Osteocyte (in vitro differentiated cells): ENCODE results near the gene DLG2. TPM values are rescaled to one million over a fixed set of nuclear protein-coding genes. Genes with fewer than 3 reads are reported as not detected.

Experiments used
- DNase-seq: peaks from one replicate; pipeline ENCODE4 v3.0.0; 2021; ENCODE audit warnings: mixed read lengths; ENCODE audit not compliant: unreplicated experiment; ENCODE audit errors: extremely low spot score
- H3K27ac Mint-ChIP-seq: one replicate; pipeline ENCODE4 v1.8.0; 2021; ENCODE audit warnings: mild to moderate bottlenecking, mixed read lengths; ENCODE audit not compliant: unreplicated experiment
- H3K27me3 Mint-ChIP-seq: one replicate; pipeline ENCODE4 v1.8.0; 2021; ENCODE audit warnings: mixed read lengths; ENCODE audit not compliant: unreplicated experiment
- H3K36me3 Mint-ChIP-seq: one replicate; pipeline ENCODE4 v1.8.0; 2021; ENCODE audit warnings: mixed read lengths; ENCODE audit not compliant: unreplicated experiment
- H3K4me1 Mint-ChIP-seq: one replicate; pipeline ENCODE4 v1.8.0; 2021; ENCODE audit warnings: mixed read lengths; ENCODE audit not compliant: unreplicated experiment
- H3K4me3 Mint-ChIP-seq: one replicate; pipeline ENCODE4 v1.8.0; 2021; ENCODE audit warnings: mild to moderate bottlenecking, moderate library complexity, mixed read lengths; ENCODE audit not compliant: unreplicated experiment
- H3K9me3 Mint-ChIP-seq: one replicate; pipeline ENCODE4 v1.8.0; 2021; ENCODE audit warnings: mixed read lengths; ENCODE audit not compliant: unreplicated experiment
- total RNA-seq: library from RNA; stranded (reverse); gene quantifications from 2 replicates; pipeline ENCODE4 v1.2.1, GENCODE V29; 2021
- TF ChIP-seq, protein P1 (sequence below): fragments of 200-600 bp; sonication (generic); IDR thresholded peaks from 2 replicates; pipeline ENCODE4 v1.5.0; 2021; ENCODE audit warnings: antibody characterized with exemption, mild to moderate bottlenecking, moderate library complexity

DLG2 gene
- total RNA-seq, 1 donor from 2014 or later = 2.1 TPM

DNA sequence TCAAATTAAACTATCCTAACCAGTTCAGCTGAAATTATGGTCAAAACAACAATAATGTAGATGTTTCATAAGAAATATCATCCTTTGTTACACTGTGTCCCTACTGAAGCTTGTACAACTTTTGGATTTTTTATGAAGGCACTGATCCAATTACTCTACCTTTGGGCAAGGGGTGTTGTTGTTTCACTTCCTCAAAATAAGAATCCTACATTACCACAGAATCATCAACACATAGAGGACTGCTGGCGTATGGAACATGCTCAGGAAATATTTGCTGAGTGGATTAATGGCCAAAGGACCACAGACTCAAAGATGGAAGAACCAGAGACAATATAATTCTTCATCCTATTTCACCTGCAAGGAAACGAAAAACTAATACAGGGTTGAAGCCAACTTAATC lies 1433.4 kb downstream of the DLG2 start:
- Mint-ChIP-seq H3K4me1 (no peaks in the 10 kb centered on the region), H3K4me3 (no peak overlapping the region), H3K27ac (no peak overlapping the region), H3K9me3 (peaks cover 4% of the 10 kb centered on the region), H3K36me3 (no peaks in the 10 kb centered on the region), H3K27me3 (no peaks in the 10 kb centered on the region)
- no peak for DNase-seq
- TF ChIP-seq, protein P1, sequence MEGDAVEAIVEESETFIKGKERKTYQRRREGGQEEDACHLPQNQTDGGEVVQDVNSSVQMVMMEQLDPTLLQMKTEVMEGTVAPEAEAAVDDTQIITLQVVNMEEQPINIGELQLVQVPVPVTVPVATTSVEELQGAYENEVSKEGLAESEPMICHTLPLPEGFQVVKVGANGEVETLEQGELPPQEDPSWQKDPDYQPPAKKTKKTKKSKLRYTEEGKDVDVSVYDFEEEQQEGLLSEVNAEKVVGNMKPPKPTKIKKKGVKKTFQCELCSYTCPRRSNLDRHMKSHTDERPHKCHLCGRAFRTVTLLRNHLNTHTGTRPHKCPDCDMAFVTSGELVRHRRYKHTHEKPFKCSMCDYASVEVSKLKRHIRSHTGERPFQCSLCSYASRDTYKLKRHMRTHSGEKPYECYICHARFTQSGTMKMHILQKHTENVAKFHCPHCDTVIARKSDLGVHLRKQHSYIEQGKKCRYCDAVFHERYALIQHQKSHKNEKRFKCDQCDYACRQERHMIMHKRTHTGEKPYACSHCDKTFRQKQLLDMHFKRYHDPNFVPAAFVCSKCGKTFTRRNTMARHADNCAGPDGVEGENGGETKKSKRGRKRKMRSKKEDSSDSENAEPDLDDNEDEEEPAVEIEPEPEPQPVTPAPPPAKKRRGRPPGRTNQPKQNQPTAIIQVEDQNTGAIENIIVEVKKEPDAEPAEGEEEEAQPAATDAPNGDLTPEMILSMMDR = no peak

DNA sequence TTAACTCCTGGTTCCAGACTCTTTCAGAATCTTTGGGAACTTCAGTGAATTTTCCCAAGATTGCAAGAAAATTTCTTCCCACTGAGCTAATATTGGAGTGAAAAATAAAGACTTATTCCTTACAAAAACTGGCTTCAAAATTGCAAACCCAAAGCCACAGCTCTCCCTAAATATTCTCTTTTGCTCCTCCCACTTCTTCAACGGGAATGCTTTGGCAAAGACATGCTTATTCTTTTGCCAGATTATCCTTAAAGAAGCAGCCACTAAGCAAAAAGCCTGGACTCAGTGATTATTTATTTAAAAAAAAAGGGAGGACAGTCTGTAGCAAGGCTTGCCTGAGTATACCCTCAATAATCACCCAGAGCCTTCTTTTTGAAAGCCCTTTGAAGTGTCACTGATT lies 1438.6 kb downstream of the DLG2 start:
- H3K4me1 Mint-ChIP-seq = no peaks in the 10 kb centered on the region
- H3K27me3 Mint-ChIP-seq = no peaks in the 10 kb centered on the region
- no peak overlapping the region for H3K27ac Mint-ChIP-seq
- no peaks in the 10 kb centered on the region for H3K36me3 Mint-ChIP-seq
- peaks cover 9% of the 10 kb centered on the region for H3K9me3 Mint-ChIP-seq
- TF ChIP-seq, protein P1 = no peak
- no peak overlapping the region for H3K4me3 Mint-ChIP-seq
- no peak for DNase-seq

DNA sequence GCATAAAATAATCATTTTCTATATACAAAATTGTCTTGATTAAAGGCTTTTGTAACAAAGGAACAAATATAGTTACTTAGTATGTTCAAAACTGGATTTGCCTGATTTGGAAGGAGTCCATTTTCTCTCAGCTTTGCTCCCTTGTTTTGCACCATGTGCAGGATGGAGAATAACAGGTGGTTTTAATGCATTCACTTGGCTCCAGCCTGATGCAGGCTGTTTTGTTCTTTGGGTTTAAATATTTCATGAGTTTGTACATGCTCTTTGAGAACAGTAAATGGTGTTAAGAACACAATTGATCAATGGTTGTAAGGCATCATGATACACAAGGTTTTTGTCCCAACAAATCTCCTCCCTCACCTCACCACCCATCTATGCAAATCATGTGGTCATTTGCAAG lies 1454.1 kb downstream of the DLG2 start:
- Mint-ChIP-seq H3K4me3 (no peak overlapping the region), H3K4me1 (no peaks in the 10 kb centered on the region), H3K27me3 (no peaks in the 10 kb centered on the region), H3K27ac (no peak overlapping the region), H3K9me3 (no peaks in the 10 kb centered on the region), H3K36me3 (no peaks in the 10 kb centered on the region)
- TF ChIP-seq, protein P1 = no peak
- DNase-seq = no peak

DNA sequence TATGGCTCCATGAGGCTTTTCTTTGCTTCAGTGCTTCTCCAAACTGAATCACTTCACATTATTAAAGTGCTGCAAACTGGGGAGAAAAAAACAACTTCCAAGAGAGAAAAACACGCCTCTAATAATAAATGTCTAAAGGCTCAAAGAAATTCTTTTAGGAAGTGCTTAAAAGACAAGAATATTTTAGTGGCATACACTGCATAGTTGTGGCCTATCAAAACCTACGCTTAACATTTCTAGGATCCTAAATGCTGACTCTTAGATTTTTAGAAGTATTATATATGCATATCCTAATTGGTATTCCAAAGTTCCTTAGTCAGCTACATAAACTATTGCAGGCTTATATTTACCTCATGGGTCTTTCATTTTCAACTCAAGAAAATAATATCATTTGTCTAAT lies 1462.0 kb downstream of the DLG2 start:
- TF ChIP-seq, protein P1 = no peak

DNA sequence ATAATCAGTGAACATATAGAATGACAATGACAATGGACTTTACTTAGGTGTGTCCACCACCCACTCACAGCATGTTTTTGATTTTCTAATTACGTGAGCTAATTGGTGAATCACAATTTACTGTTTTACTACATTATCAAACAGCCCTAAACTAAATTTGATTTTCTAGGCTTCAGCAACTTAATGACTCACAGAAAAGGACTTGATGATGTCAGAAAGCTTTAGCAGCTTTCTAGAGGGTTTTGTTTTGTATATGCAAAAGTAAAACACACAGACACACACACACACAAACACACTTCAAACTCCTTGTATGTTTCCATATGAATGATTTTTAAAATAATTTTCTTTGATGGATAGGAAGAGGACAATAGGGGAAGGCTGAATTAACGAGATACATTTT lies 1462.4 kb downstream of the DLG2 start:
- H3K27ac Mint-ChIP-seq = no peak overlapping the region
- no peaks in the 10 kb centered on the region for H3K36me3 Mint-ChIP-seq

More for the DNA sequence above, 1462.0 kb downstream of the DLG2 start:
- no peaks in the 10 kb centered on the region for H3K4me1 Mint-ChIP-seq
- no peaks in the 10 kb centered on the region for H3K27me3 Mint-ChIP-seq
- H3K36me3 Mint-ChIP-seq = no peaks in the 10 kb centered on the region
- no peaks in the 10 kb centered on the region for H3K9me3 Mint-ChIP-seq
- no peak for DNase-seq
- H3K4me3 Mint-ChIP-seq = no peak overlapping the region
- no peak overlapping the region for H3K27ac Mint-ChIP-seq

More for the DNA sequence above, 1462.4 kb downstream of the DLG2 start:
- H3K4me3 Mint-ChIP-seq = no peak overlapping the region
- H3K27me3 Mint-ChIP-seq = no peaks in the 10 kb centered on the region
- H3K4me1 Mint-ChIP-seq = no peaks in the 10 kb centered on the region
- TF ChIP-seq, protein P1 = no peak
- no peak for DNase-seq
- no peaks in the 10 kb centered on the region for H3K9me3 Mint-ChIP-seq
